H1 (cell line): Measurements from ENCODE around the gene SPDEF. TPM values are rescaled to one million over a fixed set of nuclear protein-coding genes. Genes with fewer than 3 reads are reported as not detected.

Source experiments
- CTCF ChIA-PET: fragments of 300-600 bp; sonication (Branson Sonifier 250); formaldehyde crosslinking; loops from one replicate; lab custom pipeline; 2021; ENCODE audit not compliant: partially characterized antibody; lab: Charles Lee
- POLR2A ChIA-PET: fragments of 300-600 bp; sonication (Branson Sonifier 250); formaldehyde crosslinking; loops from one replicate; lab custom pipeline; 2021; ENCODE audit warnings: inconsistent platforms; ENCODE audit not compliant: partially characterized antibody; lab: Charles Lee
- DNase-seq, 2 experiments: peaks; one replicate each; pipeline versions ENCODE4 v3.0.0 to v3.0.0-alpha.2; 2010 to 2022; ENCODE audit warnings: low spot score in 2 of 2, low read depth in 1 of 2, mixed read lengths in 1 of 2
- FAIRE-seq: peaks from 2 replicates; lab custom pipeline; 2011; peaks lifted over from hg19 to GRCh38; lab: Jason Lieb, UNC
- H2AFZ ChIP-seq: 2 replicates; pipeline ENCODE4 v1.8.1; 2012; ENCODE audit warnings: low read length, inconsistent platforms
- H2AK5ac ChIP-seq: 2 replicates; pipeline ENCODE4 v1.6.1; 2013; ENCODE audit warnings: low read depth, low read length
- H2BK120ac ChIP-seq: replicated peaks from 2 replicates; pipeline ENCODE3; 2013; ENCODE audit warnings: low read depth, low read length, inconsistent platforms
- H2BK12ac ChIP-seq: 2 replicates; pipeline ENCODE4 v1.6.1; 2013; ENCODE audit warnings: low read depth, low read length
- H2BK15ac ChIP-seq: 2 replicates; pipeline ENCODE4 v1.6.1; 2013; ENCODE audit warnings: low read length
- H2BK20ac ChIP-seq: 2 replicates; pipeline ENCODE4 v1.6.1; 2013; ENCODE audit warnings: low read length
- H2BK5ac ChIP-seq: 2 replicates; pipeline ENCODE4 v1.6.1; 2013; ENCODE audit warnings: low read depth, low read length
- H3K14ac ChIP-seq: 2 replicates; pipeline ENCODE4 v1.6.1; 2013; ENCODE audit warnings: inconsistent platforms; ENCODE audit not compliant: insufficient read length
- H3K18ac ChIP-seq: 2 replicates; pipeline ENCODE4 v1.6.1; 2013; ENCODE audit warnings: low read length; ENCODE audit errors: extremely low read depth
- H3K23ac ChIP-seq: 2 replicates; pipeline ENCODE4 v1.6.1; 2013; ENCODE audit warnings: inconsistent platforms; ENCODE audit not compliant: insufficient read length
- H3K23me2 ChIP-seq: 2 replicates; pipeline ENCODE4 v1.6.1; 2013; ENCODE audit warnings: low read depth, low read length
- H3K27ac ChIP-seq: 2 replicates; pipeline ENCODE4 v1.6.1; 2011; ENCODE audit warnings: low read depth, low read length, inconsistent platforms
- H3K27me3 ChIP-seq, 4 experiments: replicated peaks in 1 of 4; 1 replicate in 1 of 4; 2 replicates in 3 of 4; pipeline versions ENCODE4 v1.6.1 to v1.8.1; 2011 to 2013; ENCODE audit warnings: low read length in 3 of 4, mild to moderate bottlenecking in 3 of 4, inconsistent platforms in 2 of 4, mixed read lengths in 2 of 4, moderate library complexity in 1 of 4; ENCODE audit not compliant: control insufficient read depth in 3 of 4, insufficient read depth in 3 of 4; ENCODE audit errors: extremely low read depth in 1 of 4
- H3K36me3 ChIP-seq, 4 experiments: 2 replicates each; pipeline versions ENCODE4 v1.6.1 to v1.8.1; 2011 to 2013; ENCODE audit warnings: mild to moderate bottlenecking in 4 of 4, low read length in 3 of 4, moderate library complexity in 2 of 4, control low read depth in 1 of 4, inconsistent platforms in 1 of 4; ENCODE audit not compliant: insufficient read depth in 4 of 4, control insufficient read depth in 2 of 4
- H3K4ac ChIP-seq: replicated peaks from 2 replicates; pipeline ENCODE3; 2013; ENCODE audit warnings: low read length, low read depth, mixed read lengths, inconsistent platforms; ENCODE audit not compliant: insufficient read length
- H3K4me1 ChIP-seq, 4 experiments: replicated peaks in 1 of 4; 1 replicate in 1 of 4; 2 replicates in 3 of 4; pipeline versions ENCODE4 v1.6.1 to v1.8.1; 2011 to 2013; ENCODE audit warnings: low read length in 3 of 4, inconsistent platforms in 2 of 4, mixed read lengths in 1 of 4; ENCODE audit not compliant: insufficient read depth in 4 of 4, control insufficient read depth in 3 of 4
- H3K4me2 ChIP-seq, 2 experiments: 2 replicates each; pipeline versions ENCODE4 v1.6.1 to v1.8.1; 2011 to 2013; ENCODE audit warnings: low read depth in 2 of 2, low read length in 2 of 2, control low read depth in 1 of 2, inconsistent platforms in 1 of 2, mild to moderate bottlenecking in 1 of 2; ENCODE audit not compliant: insufficient read depth in 1 of 2
- H3K4me3 ChIP-seq, 4 experiments: fragments of 200-600, 300-600 bp in 1 of 4; sonication (generic), shearing (Covaris generic), sonication (Bioruptor Twin) in 1 of 4; 2 replicates each; pipeline versions ENCODE4 v1.5.1 to v1.8.1; 2011 to 2016; ENCODE audit warnings: low read length in 4 of 4, low read depth in 3 of 4, control low read depth in 2 of 4, inconsistent platforms in 2 of 4, mild to moderate bottlenecking in 2 of 4, mixed read lengths in 1 of 4, moderate library complexity in 1 of 4; ENCODE audit not compliant: insufficient read depth in 2 of 4; ENCODE audit errors: extremely low read depth in 1 of 4
- H3K56ac ChIP-seq: replicated peaks from 2 replicates; pipeline ENCODE3; 2013; ENCODE audit warnings: low read depth, mild to moderate bottlenecking, mixed read lengths, low read length, inconsistent platforms; ENCODE audit not compliant: insufficient read length
- H3K79me1 ChIP-seq: 2 replicates; pipeline ENCODE4 v1.6.1; 2013; ENCODE audit warnings: low read depth, low read length, control low read depth
- H3K79me2 ChIP-seq, 2 experiments: 2 replicates each; pipeline versions ENCODE4 v1.6.1 to v1.8.1; 2012 to 2013; ENCODE audit warnings: low read length in 2 of 2, mild to moderate bottlenecking in 2 of 2, inconsistent platforms in 1 of 2; ENCODE audit not compliant: insufficient read depth in 2 of 2, control insufficient read depth in 1 of 2
- H3K9ac ChIP-seq, 4 experiments: replicated peaks in 1 of 4; 1 replicate in 1 of 4; 2 replicates in 3 of 4; pipeline versions ENCODE4 v1.6.1 to v1.8.1; 2011 to 2013; ENCODE audit warnings: low read depth in 3 of 4, low read length in 3 of 4, control low read depth in 2 of 4, mild to moderate bottlenecking in 2 of 4, moderate library complexity in 2 of 4, inconsistent platforms in 1 of 4; ENCODE audit errors: extremely low read depth in 1 of 4
- H3K9me3 ChIP-seq, 2 experiments: 2 replicates each; pipeline versions ENCODE4 v1.6.1 to v1.8.1; 2012 to 2013; ENCODE audit warnings: mild to moderate bottlenecking in 2 of 2, moderate library complexity in 2 of 2, control low read depth in 1 of 2, inconsistent platforms in 1 of 2, low read depth in 1 of 2, low read length in 1 of 2, mixed read lengths in 1 of 2; ENCODE audit not compliant: insufficient read depth in 2 of 2
- H4K20me1 ChIP-seq, 2 experiments: replicated peaks in 1 of 2; 2 replicates each; pipeline versions ENCODE3 to v1.8.1; 2011 to 2013; ENCODE audit warnings: inconsistent platforms in 2 of 2, low read length in 2 of 2, mild to moderate bottlenecking in 1 of 2; ENCODE audit not compliant: insufficient read depth in 2 of 2, control insufficient read depth in 1 of 2
- H4K5ac ChIP-seq: 2 replicates; pipeline ENCODE4 v1.6.1; 2013; ENCODE audit warnings: low read length, low read depth, mixed read lengths, inconsistent platforms; ENCODE audit not compliant: insufficient read length
- H4K8ac ChIP-seq: 2 replicates; pipeline ENCODE4 v1.8.0; 2013; ENCODE audit warnings: mild to moderate bottlenecking, moderate library complexity, low read length, inconsistent platforms; ENCODE audit not compliant: insufficient read depth; ENCODE audit errors: extremely low read depth
- H4K91ac ChIP-seq: replicated peaks from 2 replicates; pipeline ENCODE3; 2013; ENCODE audit warnings: low read length, mixed read lengths, inconsistent platforms; ENCODE audit not compliant: insufficient read length
- CBX5 ChIP-seq: fragments of 300-800, 300-1000 bp; sonication (generic); IDR thresholded peaks from 2 replicates; pipeline ENCODE4 v1.7.1; 2016; ENCODE audit warnings: antibody characterized with exemption, low read length, low read depth
- CBX8 ChIP-seq: fragments of 300-800, 300-1000 bp; sonication (generic); IDR thresholded peaks from 2 replicates; pipeline ENCODE4 v1.7.1; 2016; ENCODE audit warnings: low read depth, low read length, borderline replicate concordance
- CEBPB ChIP-seq: IDR thresholded peaks from 2 replicates; pipeline ENCODE4 v1.6.1; 2012; ENCODE audit warnings: low read depth, low read length
- E2F6 ChIP-seq: IDR thresholded peaks from 2 replicates; pipeline ENCODE4 v1.6.1; 2012; ENCODE audit warnings: inconsistent platforms
- JUND ChIP-seq: IDR thresholded peaks from 2 replicates; pipeline ENCODE4 v1.6.1; 2011; ENCODE audit warnings: mild to moderate bottlenecking, improper control_type of control experiment, low read length
- NRF1 ChIP-seq: IDR thresholded peaks from 2 replicates; pipeline ENCODE4 v1.6.1; 2011; ENCODE audit warnings: mild to moderate bottlenecking, low read depth, low read length, improper control_type of control experiment
- POLR2A ChIP-seq, 2 experiments: IDR thresholded peaks; 1 replicate in 1 of 2; 2 replicates in 1 of 2; pipeline ENCODE4 v1.6.1; 2011; ENCODE audit warnings: low read depth in 2 of 2, low read length in 2 of 2, mild to moderate bottlenecking in 2 of 2; ENCODE audit errors: control extremely low read depth in 1 of 2
- RXRA ChIP-seq: IDR thresholded peaks from 2 replicates; pipeline ENCODE4 v1.6.1; 2011; ENCODE audit warnings: low read depth, mild to moderate bottlenecking, low read length, moderate library complexity; ENCODE audit not compliant: insufficient read depth
- SAP30 ChIP-seq: fragments of 300-600 bp; sonication (generic); IDR thresholded peaks from 2 replicates; pipeline ENCODE4 v1.7.1; 2012; ENCODE audit warnings: low read length, moderate library complexity, mild to moderate bottlenecking, inconsistent platforms; ENCODE audit not compliant: insufficient read depth, insufficient replicate concordance
- SP2 ChIP-seq: IDR thresholded peaks from 2 replicates; pipeline ENCODE4 v1.6.1; 2012; ENCODE audit warnings: mild to moderate bottlenecking, low read length, inconsistent platforms
- TAF1 ChIP-seq: IDR thresholded peaks from 2 replicates; pipeline ENCODE4 v1.6.1; 2011; ENCODE audit warnings: mild to moderate bottlenecking, low read depth, low read length
- TAF7 ChIP-seq: optimal IDR thresholded peaks from 2 replicates; pipeline ENCODE3; 2011; ENCODE audit warnings: low read depth, mild to moderate bottlenecking, inconsistent platforms, low read length, moderate library complexity, borderline replicate concordance
- TCF12 ChIP-seq: IDR thresholded peaks from 2 replicates; pipeline ENCODE4 v1.6.1; 2011; ENCODE audit warnings: low read depth, mild to moderate bottlenecking, low read length
- WGBS, 2 experiments: shearing (Covaris generic) in 1 of 2; methylation state at CpG; one replicate each; pipeline versions ENCODE4 v1.1.6 to v1.1.7; 2013 to 2015; ENCODE audit warnings: low lambda C conversion rate in 2 of 2, mixed read lengths in 2 of 2, inconsistent platforms in 1 of 2, low coverage in 1 of 2, missing lambda C conversion rate in 1 of 2; ENCODE audit not compliant: insufficient replicate concordance in 2 of 2, insufficient coverage in 1 of 2, insufficient read length in 1 of 2; ENCODE audit errors: extremely low coverage in 1 of 2, missing lambda C conversion rate in 1 of 2; 5-methylcytosine and 5-hydroxymethylcytosine counted together
- polyA plus RNA-seq, 7 experiments: library from polyadenylated mRNA; depleted of rRNA in 3 of 7; stranded (reverse) in 5 of 7; unstranded in 2 of 7; fragments of >200 nt in 5 of 7; fragments of 200-250 nt in 2 of 7; gene quantifications; 1 replicate in 5 of 7; 2 replicates in 1 of 7; 4 replicates in 1 of 7; pipeline versions ENCODE4 v1.2.1 to v1.2.3, GENCODE V29; 2011 to 2013; ENCODE audit warnings: missing spikeins in 2 of 7, mixed read lengths in 2 of 7
- total RNA-seq: library from RNA; stranded (reverse); fragmentation: NEBNext Ultra II Directional; extraction: Animal tissue kit (Norgen Biotek cat#: 25700); gene quantifications from 2 replicates; pipeline ENCODE4 v1.2.1, GENCODE V29; 2021
- TF ChIP-seq, protein P1 (sequence below): IDR thresholded peaks from 2 replicates; pipeline ENCODE4 v1.6.1; 2011; ENCODE audit warnings: low read depth, mild to moderate bottlenecking, low read length; ENCODE audit not compliant: insufficient read depth

The SPDEF gene
- total and polyA plus RNA-seq, 2 of the 8 experiments (the other 6 are each of a cell fraction or from before 2014, with no cell fraction given), result 0.15 to 0.30 TPM

DNA sequence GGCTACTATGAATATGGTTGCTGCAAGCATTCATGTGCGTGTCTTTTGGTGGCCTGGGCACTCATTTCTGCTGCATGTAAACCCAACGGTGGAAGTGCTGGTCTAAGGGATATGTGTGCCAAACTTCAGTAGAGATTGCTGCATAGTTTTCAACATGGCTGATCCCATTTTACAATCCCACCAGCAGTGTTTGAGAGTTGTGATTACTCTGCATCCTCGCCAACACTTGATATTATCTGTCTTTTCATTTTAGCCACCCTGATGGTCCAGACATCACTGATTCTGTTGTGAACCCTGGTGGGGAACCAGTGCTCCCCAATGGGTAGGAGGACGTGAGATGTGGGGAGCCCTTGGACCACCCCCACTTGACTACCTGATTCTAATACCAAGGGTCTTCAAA, 62.8 kb downstream of the SPDEF start:
- H3K79me2 ChIP-seq, result no peaks in the 10 kb centered on the region

More for the DNA sequence above, 62.8 kb downstream of the SPDEF start:
- Histone ChIP-seq H2AK5ac (no peak overlapping the region), H3K36me3 (no peaks in the 10 kb centered on the region), H3K56ac (no peak overlapping the region), H3K4ac (no peak overlapping the region), H4K91ac (no peak overlapping the region), H3K27ac (no peak overlapping the region), H2BK120ac (no peak overlapping the region), H2BK15ac (no peak overlapping the region), H3K23me2 (no peaks in the 10 kb centered on the region), H3K4me2 (no peak overlapping the region), H2AFZ (no peak overlapping the region), H3K79me1 (no peaks in the 10 kb centered on the region), H3K27me3 (no peaks in the 10 kb centered on the region; a peak in 1 of 7 replicates), H3K14ac (no peak overlapping the region), H2BK12ac (no peak overlapping the region), H3K9ac (no peak overlapping the region), H3K18ac (no peak overlapping the region; the same call in 1 of the 2 replicates), H4K20me1 (no peaks in the 10 kb centered on the region), H3K9me3 (no peaks in the 10 kb centered on the region), H2BK20ac (no peak overlapping the region), H2BK5ac (no peak overlapping the region), H3K23ac (no peak overlapping the region), H4K5ac (no peak overlapping the region), H3K4me1 (peaks cover 0 to 7% (median 0%) of the 10 kb centered on the region in 4 experiments; a peak in 1 of 7 replicates), H3K4me3 (no peak overlapping the region), H4K8ac (no peak overlapping the region)
- TF ChIP-seq CBX5, result no peak
- no peak for TF ChIP-seq RXRA
- no peak for TF ChIP-seq TCF12
- TF ChIP-seq NRF1, result no peak
- no peak for TF ChIP-seq TAF1
- TF ChIP-seq POLR2A (IDR thresholded peaks at IDR 0.05; ENCODE audit: control extremely low read depth in 1 of 2, low read depth in 2 of 2, low read length in 2 of 2), result no peak
- TF ChIP-seq, protein P1, sequence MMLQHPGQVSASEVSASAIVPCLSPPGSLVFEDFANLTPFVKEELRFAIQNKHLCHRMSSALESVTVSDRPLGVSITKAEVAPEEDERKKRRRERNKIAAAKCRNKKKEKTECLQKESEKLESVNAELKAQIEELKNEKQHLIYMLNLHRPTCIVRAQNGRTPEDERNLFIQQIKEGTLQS, result no peak
- no peak for TF ChIP-seq CBX8
- TF ChIP-seq SP2, result no peak
- TF ChIP-seq JUND, result no peak
- TF ChIP-seq CEBPB, result no peak
- TF ChIP-seq E2F6, result no peak
- TF ChIP-seq SAP30, result no peak
- no peak for TF ChIP-seq TAF7
- POLR2A ChIA-PET, result interaction anchor here (0.8 to 1.3 kb wide), 2 partner anchors 38 to 77 kb away, joined by 3 read pairs; no protein-coding TSS in a partner anchor
- 90% methylated on average over 4 of the region's 4 CpGs; no CpG with 5 or more reads in 1 of the 2 experiments for WGBS, 2 experiments
- CTCF ChIA-PET, result interaction anchor here (1.2 to 1.9 kb wide), 3 partner anchors 22 to 33 kb away, joined by 3 to 5 read pairs (median 4); partner anchors contain the start of gene PACSIN1
- DNase-seq (no peak), FAIRE-seq (no peak)
